HG02623 (cell line): ENCODE results near the gene NUMBL.
A peak's percentile ranks its signal among the peaks of the same experiment; 100 is the strongest.

Source experiments
- ATAC-seq: cut with Tn5 transposase; IDR thresholded peaks from one replicate; pipeline ENCODE4 v1.9.1; 2021; ENCODE audit warnings: moderate library complexity; ENCODE audit not compliant: unreplicated experiment

NUMBL gene

GRCh38 chr19:40716482-40717324 is 26.3 kb upstream of the NUMBL start, which contains the start of the genes COQ8B and ITPKC:
COQ8B (minus strand) TSS chr19:40716886; CDS start chr19:40714632, 2,254 bp downstream.
ITPKC (plus strand) TSS chr19:40717112; CDS start chr19:40717136, 24 bp downstream.
- ATAC-seq: peak; percentile 60

- ATAC-seq: no peak
These were observed 25.6 kb upstream of the NUMBL start for GRCh38 chr19:40716031-40716481.

GRCh38 chr19:40714441-40715299 is 24.2 kb upstream of the NUMBL start:
- ATAC-seq: peak; percentile 38

- ATAC-seq: no peak
These were observed 23.5 kb upstream of the NUMBL start for GRCh38 chr19:40713939-40714338.

- no peak for ATAC-seq
These were observed 19.4 kb upstream of the NUMBL start for GRCh38 chr19:40709817-40710216.

GRCh38 chr19:40707615-40708014 is 17.2 kb upstream of the NUMBL start:
- ATAC-seq: no peak

GRCh38 chr19:40705950-40706619 is 15.6 kb upstream of the NUMBL start:
- ATAC-seq: no peak

- ATAC-seq: no peak
These were observed 14.9 kb upstream of the NUMBL start for GRCh38 chr19:40705362-40705651.

GRCh38 chr19:40704491-40705361 is 14.3 kb upstream of the NUMBL start:
- no peak for ATAC-seq

GRCh38 chr19:40703029-40703755 is 12.7 kb upstream of the NUMBL start:
- no peak for ATAC-seq

GRCh38 chr19:40702337-40703012 is 12.0 kb upstream of the NUMBL start:
- no peak for ATAC-seq

- ATAC-seq: no peak
These were observed 11.3 kb upstream of the NUMBL start for GRCh38 chr19:40701758-40702157.

- ATAC-seq: no peak
These were observed 9.6 kb upstream of the NUMBL start for GRCh38 chr19:40700083-40700482.

GRCh38 chr19:40697007-40697406 is 6.6 kb upstream of the NUMBL start:
- no peak for ATAC-seq

GRCh38 chr19:40695881-40696280 is 5.4 kb upstream of the NUMBL start:
- ATAC-seq: no peak

- no peak for ATAC-seq
These were observed 3.4 kb upstream of the NUMBL start for GRCh38 chr19:40693896-40694295.

- no peak for ATAC-seq
These were observed 2.8 kb upstream of the NUMBL start for GRCh38 chr19:40693150-40693788.

GRCh38 chr19:40692212-40692551 is 1.7 kb upstream of the NUMBL start:
- no peak for ATAC-seq
